ENCODE data around the gene GLI3.

GRCh38 chr7:41943094-41943577 is 293.9 kb downstream of the GLI3 start:
- TF ChIP-seq POLR2A (IDR thresholded peaks at IDR 0.05) (no peak), CTCF (IDR thresholded peaks at IDR 0.05) (peak; percentile 62 to 94 (median 83))
